Stimulated activated naive CD4-positive, alpha-beta T cell treated with Interleukin-2 at 50 U/mL for 16 hours (primary cell): Measurements from ENCODE around the gene UFM1.
A peak's percentile ranks its signal among the peaks of the same experiment; 100 is the strongest.
"Not testable (repeated sequence)": the region's sequence is repeated elsewhere in the genome, so short reads cannot be mapped to it uniquely, and the experiment has no call there.

Source experiments
- DNase-seq: peaks from one replicate; lab custom pipeline; 2025; lab: John Stamatoyannopoulos, UW

Gene UFM1

DNA sequence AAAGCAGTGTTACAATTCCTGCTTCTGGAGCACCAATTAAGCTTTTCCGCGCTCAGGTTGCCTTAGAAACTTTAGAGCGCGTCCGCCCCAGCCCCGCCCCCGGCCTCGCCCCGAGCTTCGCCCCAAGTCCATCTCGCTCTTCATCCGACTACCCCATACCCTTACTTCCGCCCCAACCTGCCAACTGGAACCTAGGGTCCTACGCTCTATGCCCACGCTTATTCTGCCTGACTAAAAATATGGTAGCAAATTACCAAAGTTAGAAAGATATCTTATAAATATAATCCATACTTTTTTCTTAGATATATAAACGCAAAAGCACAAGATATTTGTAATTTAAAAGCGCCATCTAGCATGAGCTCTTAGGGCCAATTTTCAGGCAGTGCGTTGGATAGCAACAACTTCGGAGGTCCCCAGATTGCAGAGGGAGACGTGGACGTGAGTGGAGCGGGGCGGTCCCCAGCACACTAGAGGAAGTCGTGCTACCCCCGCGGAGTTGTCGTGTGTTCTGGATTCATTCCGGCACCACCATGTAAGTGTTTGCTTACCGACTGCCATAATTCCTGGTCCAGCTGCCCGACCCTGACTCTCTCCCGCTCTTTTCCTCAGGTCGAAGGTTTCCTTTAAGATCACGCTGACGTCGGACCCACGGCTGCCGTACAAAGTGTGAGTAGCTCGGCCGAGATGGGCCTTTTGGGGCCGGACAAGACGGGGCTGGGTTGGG is at the start of gene UFM1:
Gene UFM1, plus strand, starts transcription at position 462 of the 724 bp plus-strand sequence. Its CDS starts 69 bp downstream, at position 531.
- peak; percentile 89 for DNase-seq

DNA sequence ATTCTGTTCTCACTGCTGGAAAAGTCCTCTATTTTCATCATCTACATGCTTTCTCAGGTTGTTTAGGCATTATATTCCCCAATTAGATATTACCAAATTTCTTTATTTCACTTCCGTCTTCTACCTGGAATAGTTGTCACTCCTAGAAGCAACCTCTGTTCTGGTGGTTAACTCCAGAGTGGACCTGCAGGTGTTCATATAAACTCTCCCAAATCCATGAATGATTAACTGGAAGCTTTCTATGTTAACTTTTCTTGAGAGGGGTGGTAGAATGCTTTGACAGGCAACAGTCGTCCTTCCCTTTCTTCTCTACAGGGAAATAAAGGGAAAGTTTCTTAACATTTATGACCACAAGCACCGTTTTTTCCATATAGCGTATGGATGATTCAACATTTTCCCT is 48.4 kb upstream of the UFM1 start:
- no peak for DNase-seq

DNA sequence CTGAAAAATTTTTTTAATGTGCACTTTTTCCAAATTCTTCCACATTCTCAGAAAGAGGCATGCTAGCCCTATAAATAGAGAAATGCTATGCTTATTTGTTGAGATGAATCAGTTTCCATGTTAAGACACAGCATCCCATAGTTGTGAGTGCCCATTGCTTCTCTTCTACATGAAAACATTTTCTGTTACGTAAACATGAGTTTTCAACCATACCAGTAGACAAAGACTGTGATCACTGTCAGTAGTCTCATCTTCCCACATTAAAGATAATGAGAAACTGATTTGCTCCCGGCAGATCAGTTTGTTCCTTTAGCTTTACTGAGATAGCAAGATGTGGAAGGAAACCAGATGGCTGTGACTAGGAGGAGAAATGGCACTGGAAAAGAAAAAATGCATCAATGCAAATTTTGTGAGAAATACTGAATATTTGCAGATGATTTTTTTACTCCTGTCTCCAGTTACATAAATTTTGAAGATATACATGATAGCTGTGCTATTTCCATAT is 45.8 kb upstream of the UFM1 start:
- DNase-seq, result no peak

DNA sequence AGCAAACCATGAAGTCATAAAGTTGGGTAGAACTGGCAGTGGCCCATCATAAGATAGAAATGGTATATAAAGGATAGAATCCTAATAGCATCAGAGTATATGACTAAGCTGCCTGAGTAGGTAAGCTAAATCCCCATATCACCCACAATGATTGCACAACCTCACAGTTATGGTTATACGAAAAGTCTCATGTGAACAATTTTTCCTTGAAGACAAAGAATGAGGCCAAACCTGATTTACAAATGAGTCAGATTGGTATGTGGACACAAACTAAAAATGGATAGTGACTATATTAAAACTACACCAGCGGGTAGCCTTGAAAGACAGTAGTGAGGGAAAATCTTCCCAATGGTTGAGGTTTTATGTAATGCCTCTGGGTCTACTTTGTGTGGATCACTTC is 40.9 kb upstream of the UFM1 start:
- DNase-seq, result no peak

DNA sequence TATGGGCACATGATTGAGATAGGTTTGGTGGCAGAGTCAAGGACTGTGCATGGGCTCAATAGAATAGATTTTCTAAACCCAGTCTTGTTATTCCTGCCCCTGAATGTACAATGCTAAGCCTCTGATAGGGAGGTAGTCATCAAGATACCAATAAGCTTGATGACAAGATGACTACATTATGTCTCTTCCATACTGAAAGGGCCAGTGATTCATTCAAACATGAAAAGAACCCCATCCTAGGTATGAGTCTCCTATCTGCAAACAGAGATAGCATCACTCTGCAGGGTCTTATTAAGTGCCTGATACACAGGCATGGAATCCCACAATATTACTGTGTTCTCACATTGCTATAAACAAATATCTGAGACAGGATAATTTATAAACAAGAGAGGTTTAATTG is 40.3 kb upstream of the UFM1 start:
- no peak for DNase-seq

DNA sequence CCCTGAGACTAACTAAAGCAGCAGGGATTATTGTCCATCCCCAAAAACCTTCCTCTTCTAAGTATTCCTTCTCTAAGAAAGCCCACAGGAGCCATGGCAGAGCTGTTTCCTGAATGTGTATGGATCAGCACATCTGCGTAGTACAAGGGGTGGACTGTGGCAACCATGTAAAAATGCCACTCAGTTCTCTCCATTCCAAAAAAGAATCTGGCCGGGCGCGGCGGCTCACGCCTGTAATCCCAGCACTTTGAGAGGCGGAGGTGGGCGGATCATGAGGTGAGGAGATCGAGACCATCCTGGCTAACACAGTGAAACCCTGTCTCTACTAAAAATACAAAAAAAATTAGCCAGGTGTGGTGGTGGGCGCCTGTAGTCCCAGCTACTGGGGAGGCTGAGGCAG is 38.5 kb upstream of the UFM1 start:
- DNase-seq, result not testable (repeated sequence)

DNA sequence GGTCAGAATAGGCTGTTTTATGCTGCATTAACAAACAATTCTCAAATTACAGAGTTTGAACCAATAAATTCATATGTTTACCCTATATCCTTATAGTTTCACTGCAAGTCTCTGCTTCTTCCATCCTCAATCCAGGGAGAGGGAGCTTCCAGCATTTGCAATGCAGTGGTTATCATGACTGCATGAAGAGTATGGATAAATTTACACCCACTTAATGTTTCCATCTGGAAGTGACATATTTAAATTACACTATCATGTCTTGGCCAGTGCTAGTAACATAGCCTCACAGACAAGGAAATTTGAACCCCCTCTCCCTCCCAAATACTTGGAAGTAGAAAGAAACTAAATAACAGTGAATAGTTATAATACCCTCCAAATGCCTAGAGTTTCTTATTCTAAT is 33.5 kb upstream of the UFM1 start:
- no peak for DNase-seq

DNA sequence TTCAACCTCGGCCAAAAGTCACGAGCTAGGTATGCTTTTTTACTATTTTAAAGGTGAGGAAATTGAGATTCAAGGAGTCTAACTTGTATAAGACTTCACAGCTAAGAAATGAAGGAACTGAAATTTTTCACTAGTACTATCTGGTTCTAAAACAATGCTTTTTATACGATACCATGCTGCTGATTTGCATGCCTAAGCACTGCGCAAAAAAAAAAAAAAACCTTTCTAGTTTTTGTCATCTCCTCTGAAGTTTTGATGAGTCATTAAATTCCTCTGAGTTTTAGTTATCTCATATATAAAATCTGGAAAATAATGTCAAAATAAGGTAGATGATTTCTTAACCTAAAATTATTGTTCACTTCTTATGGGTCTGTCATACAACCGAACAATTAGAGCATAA is 28.0 kb upstream of the UFM1 start:
- no peak for DNase-seq

DNA sequence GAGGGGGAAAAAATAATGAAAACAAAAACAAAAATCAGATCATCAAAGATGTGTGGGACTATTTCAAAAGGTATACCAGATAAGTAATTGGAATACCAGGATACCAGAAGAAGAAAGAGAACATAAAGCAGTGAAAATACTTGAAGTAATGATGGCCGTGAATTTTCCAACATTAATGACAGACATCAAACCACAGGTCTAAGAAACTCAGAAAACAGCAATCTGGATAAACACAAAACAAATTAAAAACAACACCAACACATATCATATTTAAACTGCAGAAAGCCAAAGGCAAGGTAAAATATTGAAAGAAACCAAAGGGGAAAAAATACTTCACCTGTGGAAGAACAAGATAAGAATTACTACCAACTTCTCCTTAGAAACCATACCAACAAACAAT is 24.2 kb upstream of the UFM1 start:
- no peak for DNase-seq

DNA sequence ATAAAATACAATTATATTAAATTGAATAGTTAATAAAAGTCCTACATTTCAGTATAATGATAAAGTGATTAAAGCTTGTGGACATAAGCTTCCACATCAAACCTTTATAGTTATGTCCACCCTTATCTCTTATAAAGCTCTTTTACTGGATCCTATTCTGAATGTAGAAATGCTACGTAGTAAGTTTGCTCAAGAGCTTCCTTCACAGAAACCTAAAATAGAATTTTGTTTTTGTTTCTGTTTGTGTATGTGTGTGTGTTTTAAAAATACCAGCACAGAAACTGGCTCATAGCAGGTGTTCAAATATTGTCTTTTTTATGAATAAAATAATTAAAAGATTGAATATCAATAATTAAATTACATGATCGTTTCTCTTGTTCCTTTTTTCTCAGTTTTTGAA is 21.0 kb upstream of the UFM1 start:
- no peak for DNase-seq

DNA sequence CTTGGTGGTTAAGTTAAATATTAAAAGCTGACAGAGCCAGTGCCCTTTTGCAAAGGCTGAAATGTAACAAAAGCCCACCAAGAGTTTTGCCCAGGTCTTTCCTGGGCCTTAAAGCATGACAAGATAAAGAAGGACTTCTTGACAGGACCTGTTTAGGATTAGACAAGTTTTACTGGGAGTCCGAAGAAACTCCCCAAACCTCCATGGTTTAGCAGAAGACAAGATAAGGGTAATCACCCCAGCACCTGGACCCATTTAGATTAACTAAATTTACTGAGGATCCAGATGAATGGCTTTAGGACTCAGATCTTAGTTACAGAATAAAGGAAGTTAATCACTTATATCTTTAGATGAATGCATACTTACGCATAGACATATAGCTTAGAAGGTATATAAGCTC is 14.8 kb upstream of the UFM1 start:
- DNase-seq, result no peak

DNA sequence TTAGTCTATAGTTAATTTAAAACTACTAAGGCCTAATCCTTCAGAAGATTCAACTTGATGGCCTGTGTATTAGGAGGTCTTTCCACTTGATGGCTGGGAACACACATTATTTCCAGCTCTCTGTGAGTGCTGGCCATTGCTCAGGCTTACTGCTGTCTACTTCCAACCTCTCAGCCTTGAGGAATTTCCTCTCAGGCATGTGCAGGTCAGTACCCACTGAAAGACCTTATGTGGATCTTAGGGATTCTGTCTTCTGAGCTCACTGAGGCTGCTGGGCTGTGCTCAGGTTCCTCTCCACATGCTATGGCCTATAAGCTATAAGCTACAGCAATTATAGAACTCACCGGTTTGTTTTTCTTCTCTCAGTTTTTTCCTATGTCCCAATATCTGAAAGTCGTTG is 11.6 kb upstream of the UFM1 start:
- no peak for DNase-seq

DNA sequence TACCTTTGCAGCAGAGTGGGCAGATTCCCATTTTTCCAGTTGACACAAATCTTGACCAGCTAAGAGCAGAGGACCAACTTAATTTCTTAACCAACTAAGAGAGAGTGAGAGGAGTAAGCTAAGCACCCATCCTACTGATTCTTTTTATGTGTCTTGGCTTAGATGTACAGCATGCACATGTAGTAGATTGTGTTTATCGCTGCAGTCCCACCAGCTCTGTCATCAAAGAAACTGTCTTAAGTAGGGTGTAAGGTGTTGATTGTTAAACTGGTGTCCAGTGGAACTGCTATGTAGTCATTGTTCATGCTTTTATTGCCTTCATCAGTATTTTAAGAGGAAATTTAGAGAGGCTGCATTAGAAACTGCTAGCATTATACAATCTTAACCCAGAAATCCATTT is 9.0 kb upstream of the UFM1 start:
- DNase-seq, result no peak

DNA sequence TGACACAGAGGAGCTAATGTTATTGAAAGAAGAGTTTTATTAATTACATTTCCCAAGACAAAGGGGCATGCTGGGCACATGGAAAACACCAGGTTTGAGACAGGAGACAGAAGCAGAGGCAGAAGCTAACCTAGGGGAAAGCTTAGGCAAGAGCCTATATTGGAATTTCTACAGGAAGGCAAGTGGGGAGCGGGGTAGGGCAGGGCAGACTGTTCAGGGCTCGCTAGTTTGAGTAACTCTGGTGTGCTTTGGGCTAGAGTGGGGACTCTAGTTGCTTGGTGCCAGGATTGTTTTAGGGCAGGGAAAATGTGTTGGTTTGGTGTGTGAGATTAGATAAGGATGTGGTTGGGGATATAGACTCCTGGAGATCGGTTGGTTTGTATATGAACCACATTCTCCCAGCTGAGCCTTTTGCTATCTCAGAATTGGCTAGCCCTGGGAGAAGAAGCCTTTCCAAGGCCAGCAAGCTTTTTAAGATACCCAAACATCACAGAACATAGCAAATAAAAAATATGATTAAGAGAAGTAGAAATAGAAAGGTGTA is 8.4 kb upstream of the UFM1 start:
- no peak for DNase-seq

DNA sequence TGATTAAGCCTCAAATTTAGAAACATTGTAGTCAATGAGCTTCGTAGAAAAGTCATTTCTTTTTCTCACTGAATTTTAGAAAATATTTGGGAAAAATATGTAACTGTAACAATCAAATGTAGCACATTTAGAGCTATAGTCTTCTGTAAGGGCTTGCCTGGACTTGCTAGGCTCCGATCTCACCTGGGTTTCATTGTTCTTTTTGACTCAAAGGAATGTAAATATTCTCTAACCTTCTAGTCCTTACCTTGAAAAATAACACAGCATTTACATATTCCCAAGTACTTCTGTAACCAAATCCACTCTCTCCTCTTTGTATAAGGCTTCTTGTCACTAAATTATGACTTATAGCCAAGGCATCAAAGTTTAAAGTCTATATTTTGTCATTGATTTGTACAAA is 2.9 kb upstream of the UFM1 start:
- DNase-seq, result no peak

DNA sequence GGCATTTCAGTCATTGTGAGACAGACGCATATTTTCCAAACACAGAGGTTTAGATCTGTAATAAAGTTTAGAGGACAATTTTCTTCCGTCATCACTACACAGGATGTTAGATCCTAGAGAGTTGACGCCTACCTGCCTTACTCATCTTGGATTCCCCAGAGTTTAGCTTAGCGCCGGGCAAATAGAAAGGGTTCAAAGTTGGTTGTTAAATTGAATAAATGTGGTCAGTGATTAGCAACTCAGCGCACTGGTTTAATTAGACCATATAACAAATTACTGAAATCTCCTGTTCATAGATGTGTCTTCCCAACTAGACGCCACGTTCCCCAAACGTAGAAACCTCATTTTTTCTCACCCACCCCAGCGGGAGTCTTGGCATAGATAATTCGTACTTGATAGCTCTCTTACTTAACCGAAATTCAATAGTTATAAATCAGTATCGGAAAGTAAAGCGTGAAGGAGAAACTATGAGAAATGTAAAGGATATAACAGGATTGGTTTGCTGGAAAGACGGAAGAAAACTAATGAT is 726 bp upstream of the UFM1 start:
- DNase-seq, result peak; percentile 36

DNA sequence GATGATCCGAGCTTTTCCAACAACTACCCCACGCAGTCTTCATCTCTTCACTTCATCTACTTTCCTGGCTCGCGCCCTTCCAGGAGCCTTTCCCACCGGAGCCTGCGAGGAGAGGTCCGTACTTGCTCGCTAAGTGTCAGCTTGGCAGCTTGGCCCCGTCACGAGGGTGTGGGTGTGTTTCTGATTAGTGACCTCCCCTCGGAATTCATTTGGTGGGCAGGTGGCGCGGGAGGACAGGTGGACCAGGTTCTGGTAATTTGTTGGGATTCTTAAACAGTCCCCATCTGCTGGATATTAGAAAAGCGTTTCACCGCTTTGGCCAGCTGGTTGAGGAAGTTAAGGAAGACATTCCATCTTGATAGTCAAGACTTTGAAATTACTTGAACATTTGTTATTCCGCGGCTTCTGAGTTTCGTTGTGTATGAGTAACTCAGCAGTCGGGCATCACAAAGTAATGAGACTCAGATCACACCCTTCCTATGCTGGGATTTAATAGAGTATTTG is 515 bp downstream of the UFM1 start:
- DNase-seq, result peak; percentile 50

DNA sequence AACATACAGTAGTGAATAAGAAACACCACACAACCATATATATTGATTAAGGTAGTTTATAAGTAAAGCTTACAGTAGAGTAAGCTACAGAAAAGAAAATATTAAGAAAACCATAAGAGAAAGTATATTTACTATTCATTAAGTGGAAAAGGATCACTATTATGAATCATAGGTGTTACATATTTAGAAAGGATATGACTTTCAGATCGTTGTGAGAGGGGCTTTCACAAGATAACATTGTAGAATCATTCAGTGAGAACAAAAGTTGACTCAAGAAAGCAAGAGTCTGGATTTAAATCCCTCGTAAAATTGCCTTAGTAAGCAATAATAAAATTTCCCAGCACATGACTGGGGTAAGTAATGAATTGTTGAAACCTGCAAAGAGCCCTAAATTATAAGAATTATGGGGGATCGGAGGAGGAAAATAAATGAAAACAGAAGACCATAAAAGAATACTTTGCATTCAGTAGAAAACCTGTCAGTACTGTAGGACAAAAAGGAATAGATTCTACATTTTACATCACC is 6.0 kb downstream of the UFM1 start:
- no peak for DNase-seq

DNA sequence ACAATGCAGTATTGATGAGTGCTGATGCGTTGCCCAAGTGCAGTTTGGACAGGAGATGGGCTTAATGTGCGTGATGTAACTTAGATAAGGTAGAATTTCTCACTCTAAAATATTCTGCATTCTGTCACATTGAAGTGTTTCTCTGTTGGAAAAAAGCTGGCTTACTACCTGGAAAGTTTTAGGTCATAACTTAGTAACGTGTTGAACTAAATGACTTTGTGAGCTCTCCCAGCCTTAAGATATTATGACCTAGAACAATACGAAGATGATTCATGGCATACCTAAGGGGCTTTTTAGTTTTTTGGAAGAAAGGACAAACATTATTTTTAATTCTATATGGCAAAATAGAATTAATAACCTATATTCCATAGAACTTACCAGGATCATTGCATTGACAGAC is 9.0 kb downstream of the UFM1 start:
- no peak for DNase-seq

DNA sequence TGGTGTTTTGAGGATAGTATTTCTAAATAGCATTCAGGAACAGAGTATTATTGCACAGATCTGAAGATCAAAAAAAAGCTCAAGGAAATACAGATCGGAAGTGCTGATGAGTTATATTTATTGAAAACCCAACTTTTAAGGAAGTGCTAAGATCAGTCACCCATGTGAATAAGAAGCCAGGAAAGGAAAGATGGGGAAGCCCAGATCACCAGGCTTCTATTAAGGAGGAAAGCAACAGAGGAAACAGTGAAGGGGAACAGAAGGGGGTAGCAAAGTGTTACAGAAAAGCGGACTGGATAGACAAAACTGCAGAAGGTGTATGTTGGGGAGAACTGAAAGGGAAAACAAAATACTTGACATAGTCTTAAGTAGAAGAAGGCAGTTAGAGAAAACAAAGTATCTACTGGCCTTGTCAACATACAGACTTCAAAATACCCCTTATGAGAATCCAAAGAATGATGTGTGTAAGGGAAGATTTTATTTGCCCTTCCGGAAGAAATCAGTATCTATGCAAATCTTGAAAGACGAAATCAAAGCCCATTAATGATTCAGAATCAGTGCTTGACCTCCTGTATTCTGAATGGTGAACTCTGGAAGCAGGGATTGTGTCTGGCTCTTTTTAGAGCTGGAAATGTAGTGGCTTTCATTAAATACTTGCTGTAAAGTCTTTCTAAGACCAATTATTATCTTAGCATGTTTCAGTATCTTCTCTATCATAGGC is 12.1 kb downstream of the UFM1 start:
- no peak for DNase-seq

DNA sequence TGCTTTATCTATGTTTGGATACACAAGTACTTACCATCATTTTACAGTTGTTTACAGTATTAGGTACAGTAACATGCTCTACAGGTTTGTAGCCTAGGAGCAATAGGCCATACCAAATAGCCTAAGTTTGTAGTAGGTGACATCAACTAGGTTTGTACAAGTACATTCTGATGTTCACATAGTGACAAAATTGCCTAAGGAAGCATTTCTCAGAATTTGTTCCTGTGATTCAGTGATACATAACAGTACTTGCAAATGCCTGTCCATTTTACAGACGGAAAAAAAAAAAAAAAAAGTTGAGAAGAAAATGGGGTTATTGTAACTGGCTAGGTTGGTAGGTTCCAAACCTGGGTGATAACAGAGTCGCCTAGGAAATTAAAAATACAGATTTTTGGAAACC is 13.6 kb downstream of the UFM1 start:
- no peak for DNase-seq

DNA sequence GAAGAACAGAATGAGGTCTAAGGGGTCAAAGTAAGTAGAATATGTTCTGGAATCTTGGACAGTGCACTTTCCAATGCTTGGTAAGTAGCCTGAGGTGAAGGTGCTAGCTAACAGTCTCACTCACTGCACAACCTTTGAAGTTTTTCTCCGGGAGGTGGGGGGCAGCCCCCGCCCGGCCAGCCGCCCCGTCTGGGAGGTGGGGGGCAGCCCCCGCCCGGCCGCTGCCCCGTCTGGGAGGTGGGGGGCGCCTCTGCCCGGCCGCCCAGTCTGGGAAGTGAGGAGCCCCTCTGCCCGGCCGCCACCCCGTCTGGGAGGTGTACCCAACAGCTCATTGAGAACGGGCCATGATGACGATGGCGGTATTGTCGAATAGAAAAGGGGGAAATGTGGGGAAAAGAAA is 14.1 kb downstream of the UFM1 start:
- DNase-seq, result not testable (repeated sequence)

DNA sequence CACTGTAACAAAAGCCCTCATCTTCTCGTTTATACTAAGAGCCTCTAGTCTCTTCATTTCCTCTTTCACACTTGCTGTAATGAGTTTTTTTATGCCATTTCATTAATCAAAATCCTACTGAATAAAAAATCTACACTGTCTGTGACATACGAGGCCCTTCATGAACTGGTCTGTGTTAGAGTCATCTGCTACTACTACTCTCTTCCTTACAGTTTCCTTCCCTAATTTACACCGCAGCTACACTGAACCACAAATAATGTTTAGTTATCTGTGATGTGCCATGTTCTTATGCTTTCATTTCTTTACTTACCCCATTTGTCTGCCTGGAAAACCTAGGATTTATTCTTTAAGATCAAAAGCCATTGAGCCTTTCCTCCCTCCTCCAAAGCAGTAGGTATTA is 16.0 kb downstream of the UFM1 start:
- DNase-seq, result no peak
